CD4-positive, alpha-beta T cell (primary cell): ENCODE measurements around the gene ZFYVE16. TPM values are rescaled to one million over a fixed set of nuclear protein-coding genes. Genes with fewer than 3 reads are reported as not detected.
A peak's percentile ranks its signal among the peaks of the same experiment; 100 is the strongest.

Source experiments
- ATAC-seq: fragments of 200-7000 bp; cut with Tn5 transposase; one replicate; pipeline ENCODE4 v1.10.0; 2022; ENCODE audit warnings: mild to moderate bottlenecking; ENCODE audit not compliant: poor library complexity
- CTCF ChIA-PET: fragments of 350-600 bp; sonication (Branson Sonifier 250); formaldehyde crosslinking; loops from one replicate; lab custom pipeline; 2021; ENCODE audit warnings: antibody characterized with exemption, inconsistent platforms; lab: Charles Lee
- POLR2A ChIA-PET: fragments of 350-600 bp; sonication (Branson Sonifier 250); formaldehyde crosslinking; loops from one replicate; lab custom pipeline; 2021; ENCODE audit warnings: antibody characterized with exemption, inconsistent platforms; lab: Charles Lee
- DNase-seq, 14 experiments: peaks; one replicate each; pipeline ENCODE4 v3.0.0-alpha.2; 2013 to 2020; ENCODE audit warnings: mixed read lengths in 2 of 14
- H3K27ac ChIP-seq, 2 donors: one replicate each; pipeline versions ENCODE4 v1.5.1 to v1.7.0; 2013; ENCODE audit warnings: low read length in 2 of 2, low read depth in 1 of 2, mild to moderate bottlenecking in 1 of 2
- H3K27me3 ChIP-seq, 2 experiments: 1 replicate in 1 of 2; 2 replicates in 1 of 2; pipeline versions ENCODE4 v1.6.1 to v1.7.0; 2013; ENCODE audit warnings: low read length in 2 of 2, control low read depth in 1 of 2, mild to moderate bottlenecking in 1 of 2, moderate library complexity in 1 of 2; ENCODE audit not compliant: insufficient read depth in 2 of 2, control insufficient read depth in 1 of 2
- H3K36me3 ChIP-seq: one replicate; pipeline ENCODE4 v1.6.1; 2013; ENCODE audit warnings: low read length, control low read depth; ENCODE audit not compliant: insufficient read depth
- H3K4me1 ChIP-seq: one replicate; pipeline ENCODE4 v1.6.1; 2013; ENCODE audit warnings: low read length, control low read depth; ENCODE audit not compliant: insufficient read depth
- H3K4me3 ChIP-seq: one replicate; pipeline ENCODE4 v1.5.1; 2013; ENCODE audit warnings: mild to moderate bottlenecking, low read length, moderate library complexity
- H3K9me3 ChIP-seq, 2 experiments: 1 replicate in 1 of 2; 2 replicates in 1 of 2; pipeline versions ENCODE4 v1.6.1 to v1.7.0; 2013; ENCODE audit warnings: low read length in 2 of 2, mild to moderate bottlenecking in 2 of 2, control low read depth in 1 of 2, moderate library complexity in 1 of 2; ENCODE audit not compliant: control insufficient read depth in 1 of 2, insufficient read depth in 1 of 2
- H3K27ac Mint-ChIP-seq: one replicate; pipeline ENCODE4 v1.8.0; 2020; ENCODE audit warnings: mixed read lengths
- H3K27me3 Mint-ChIP-seq: one replicate; pipeline ENCODE4 v1.8.0; 2021; ENCODE audit warnings: mixed read lengths
- H3K36me3 Mint-ChIP-seq: one replicate; pipeline ENCODE4 v1.8.0; 2021; ENCODE audit warnings: low read depth, mixed read lengths
- H3K4me1 Mint-ChIP-seq: one replicate; pipeline ENCODE4 v1.8.0; 2021; ENCODE audit warnings: low read depth, mixed read lengths
- H3K4me3 Mint-ChIP-seq: one replicate; pipeline ENCODE4 v1.8.0; 2020; ENCODE audit warnings: mild to moderate bottlenecking, mixed read lengths
- H3K9me3 Mint-ChIP-seq: one replicate; pipeline ENCODE4 v1.8.0; 2020; ENCODE audit warnings: mixed read lengths
- CTCF ChIP-seq: fragments of 200-600 bp; IDR thresholded peaks from one replicate; pipeline ENCODE4 v1.8.0; 2022; ENCODE audit warnings: antibody characterized with exemption, mild to moderate bottlenecking
- intact Hi-C, 2 experiments: fragments of 100-400 bp; cut with DNase I in 1 of 2; cut with micrococcal nuclease in 1 of 2; formaldehyde crosslinking; loops; one replicate each; pipeline versions ENCODE4 v1.15.1 to v1.9.0; 2023 to 2025; cut with DNase I, micrococcal nuclease
- total RNA-seq, 174 experiments: library from RNA in 2 of 174; stranded (reverse) in 2 of 174; gene quantifications; one replicate each; pipeline ENCODE4 v1.2.3 and lab custom pipeline; 2021 to 2026

ZFYVE16 gene
- total RNA-seq, 2 experiments from 2014 or later, result 7.5 to 7.9 TPM

GRCh38 chr5:80409367-80409966 lies 1.6 kb downstream of the ZFYVE16 start:
- no peaks in the 10 kb centered on the region for H3K27me3 Mint-ChIP-seq
- DNase-seq, result no peak
- H3K36me3 Mint-ChIP-seq, result peaks cover 23% of the 10 kb centered on the region
- Histone ChIP-seq H3K36me3 (no peaks in the 10 kb centered on the region), H3K27ac (no peak overlapping the region), H3K4me3 (no peak overlapping the region), H3K27me3 (no peaks in the 10 kb centered on the region), H3K9me3 (no peaks in the 10 kb centered on the region), H3K4me1 (peaks cover 15% of the 10 kb centered on the region)
- peaks cover 43% of the 10 kb centered on the region for H3K4me1 Mint-ChIP-seq
- H3K4me3 Mint-ChIP-seq, result peak overlapping the region; percentile 99
- ATAC-seq, result no peak
- CTCF ChIA-PET, result interaction anchor here (0.6 kb wide), 1 partner anchor 620 kb away, joined by 3 read pairs; no protein-coding TSS in a partner anchor
- POLR2A ChIA-PET, result interaction anchor here (0.6 kb wide), 1 partner anchor 419 kb away, joined by 3 read pairs; no protein-coding TSS in a partner anchor
- H3K27ac Mint-ChIP-seq, result peak overlapping the region; percentile 89
- no peak for TF ChIP-seq CTCF
- intact Hi-C loops, result loop anchor here (5.0 to 10.0 kb wide), 8 partner anchors 248 to 1875 kb away; partner anchors contain the start of genes JMY (in 1 of the 2), MTX3 (in 1 of the 2), TENT2 (in 1 of the 2) and ZCCHC9 (in 1 of the 2)
- H3K9me3 Mint-ChIP-seq, result no peaks in the 10 kb centered on the region

GRCh38 chr5:80411589-80412219 lies 3.8 kb downstream of the ZFYVE16 start:
- TF ChIP-seq CTCF, result no peak
- H3K4me1 Mint-ChIP-seq, result peaks cover 51% of the 10 kb centered on the region
- H3K4me3 ChIP-seq, result no peak overlapping the region
- H3K9me3 Mint-ChIP-seq, result no peaks in the 10 kb centered on the region
- intact Hi-C loops, result no loop called here
- DNase-seq (no peak), ATAC-seq (no peak)
- no peaks in the 10 kb centered on the region for H3K27me3 Mint-ChIP-seq
- H3K36me3 Mint-ChIP-seq, result peaks cover 33% of the 10 kb centered on the region
- no peaks in the 10 kb centered on the region for H3K27me3 ChIP-seq
- H3K4me1 ChIP-seq, result peaks cover 15% of the 10 kb centered on the region
- POLR2A ChIA-PET, result no interaction called here
- no peaks in the 10 kb centered on the region for H3K36me3 ChIP-seq
- no peaks in the 10 kb centered on the region for H3K9me3 ChIP-seq
- no peak overlapping the region for H3K27ac Mint-ChIP-seq
- no peak overlapping the region for H3K27ac ChIP-seq
- CTCF ChIA-PET, result no interaction called here
- no peak overlapping the region for H3K4me3 Mint-ChIP-seq

- POLR2A ChIA-PET, result no interaction called here
- Mint-ChIP-seq H3K9me3 (no peaks in the 10 kb centered on the region), H3K27me3 (no peaks in the 10 kb centered on the region), H3K4me1 (peaks cover 43% of the 10 kb centered on the region), H3K36me3 (peaks cover 35% of the 10 kb centered on the region), H3K4me3 (no peak overlapping the region), H3K27ac (no peak overlapping the region)
- ATAC-seq (no peak), DNase-seq (peak in 1 of 14 experiments; percentile 15)
- peaks cover 3% of the 10 kb centered on the region for H3K4me1 ChIP-seq
- no peak for TF ChIP-seq CTCF
- intact Hi-C loops, result no loop called here
- H3K36me3 ChIP-seq, result no peaks in the 10 kb centered on the region
- H3K4me3 ChIP-seq, result no peak overlapping the region
- H3K27ac ChIP-seq, result no peak overlapping the region
- no peaks in the 10 kb centered on the region for H3K9me3 ChIP-seq
- CTCF ChIA-PET, result interaction anchor here (1.2 kb wide), 1 partner anchor 68 kb away, joined by 5 read pairs; no protein-coding TSS in a partner anchor
- H3K27me3 ChIP-seq, result no peaks in the 10 kb centered on the region
These were observed 6.2 kb downstream of the ZFYVE16 start for GRCh38 chr5:80414113-80414512.
